Fibroblast of mammary gland (primary cell): Measurements from ENCODE around the gene SLC9A3.

ENCODE experiments used
- DNase-seq: peaks from one replicate; pipeline ENCODE4 v3.0.0-alpha.2; 2010; ENCODE audit warnings: low read depth
- H3K4me3 ChIP-seq: 2 replicates; pipeline ENCODE4 v1.5.1; 2011; ENCODE audit warnings: low read depth, mild to moderate bottlenecking, low read length, moderate library complexity; ENCODE audit not compliant: control insufficient read depth
- CTCF ChIP-seq: conservative IDR thresholded peaks from 2 replicates; pipeline ENCODE4 v1.5.1; 2011; ENCODE audit warnings: low read depth, low read length, inconsistent platforms; ENCODE audit not compliant: control insufficient read depth, insufficient read depth

The SLC9A3 gene

DNA sequence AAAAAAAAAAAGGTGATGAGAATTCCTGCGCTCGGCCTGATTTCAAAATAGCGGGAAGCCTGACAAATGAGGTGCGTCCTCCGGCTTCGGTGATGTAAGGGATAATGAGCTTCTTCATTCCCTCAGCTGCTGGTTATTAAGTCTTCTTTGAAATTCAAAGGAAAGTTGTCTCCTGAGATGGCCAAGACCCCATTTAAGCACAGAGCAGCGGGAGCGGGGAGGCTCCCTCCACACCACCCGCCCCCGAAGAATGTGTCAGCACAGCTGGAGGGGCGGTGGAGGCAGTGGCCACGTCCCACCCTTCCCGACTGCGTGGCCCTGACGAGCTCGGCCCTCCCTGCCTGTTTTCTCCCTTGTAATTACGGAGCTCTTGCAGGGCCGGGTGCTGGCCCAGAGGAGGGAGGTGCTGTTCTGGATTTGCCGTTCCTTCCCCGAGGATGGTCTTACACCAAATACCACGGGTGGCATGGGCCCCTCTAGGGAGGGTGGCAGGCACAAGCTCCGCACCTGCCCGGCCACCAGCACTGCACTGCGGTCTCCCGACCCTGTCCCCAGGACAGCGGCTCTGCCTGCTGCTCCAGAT lies 31.0 kb downstream of the SLC9A3 start:
- peak; percentile 15 for DNase-seq
- no peak for TF ChIP-seq CTCF
- no peak overlapping the region for H3K4me3 ChIP-seq

DNA sequence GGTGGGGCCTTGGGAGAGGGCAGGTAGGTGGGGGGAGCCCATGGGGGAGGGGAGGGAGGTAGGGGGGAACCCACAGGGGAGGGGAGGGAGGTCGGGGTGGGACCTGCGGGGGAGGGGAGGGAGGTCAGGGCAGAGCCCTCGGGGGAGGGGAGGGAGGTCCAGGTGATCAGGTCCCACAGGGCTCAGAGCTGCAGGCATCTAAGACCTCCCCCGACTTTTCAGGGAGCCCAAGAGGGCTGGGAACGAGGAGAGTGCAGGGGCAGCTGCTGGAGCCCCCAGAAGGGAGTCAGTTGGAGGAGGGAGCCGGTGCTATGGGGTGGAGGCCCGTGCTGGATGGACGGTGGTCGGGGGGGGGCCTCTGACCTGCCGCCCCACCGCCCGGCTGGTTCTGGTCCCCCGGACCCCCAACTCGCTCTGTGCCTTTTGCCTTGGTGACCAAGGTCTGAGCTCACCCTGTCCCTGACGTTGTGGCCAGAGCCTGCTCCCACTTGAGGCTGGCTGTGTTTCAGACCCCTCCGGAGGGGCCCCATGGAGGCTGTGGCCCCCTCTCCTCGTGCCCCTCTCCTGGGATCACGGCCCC lies 31.8 kb downstream of the SLC9A3 start:
- no peak for DNase-seq
- H3K4me3 ChIP-seq: no peak overlapping the region
- TF ChIP-seq CTCF: no peak

GRCh38 chr5:491856-492155 lies 32.4 kb downstream of the SLC9A3 start:
- no peak for DNase-seq
- TF ChIP-seq CTCF: no peak
- H3K4me3 ChIP-seq: no peak overlapping the region

GRCh38 chr5:491119-491855 lies 33.0 kb downstream of the SLC9A3 start:
- no peak for TF ChIP-seq CTCF
- H3K4me3 ChIP-seq: no peak overlapping the region
- no peak for DNase-seq

- DNase-seq: no peak
- no peak overlapping the region for H3K4me3 ChIP-seq
- no peak for TF ChIP-seq CTCF
Measured at GRCh38 chr5:490116-491106, 33.8 kb downstream of the SLC9A3 start.

DNA sequence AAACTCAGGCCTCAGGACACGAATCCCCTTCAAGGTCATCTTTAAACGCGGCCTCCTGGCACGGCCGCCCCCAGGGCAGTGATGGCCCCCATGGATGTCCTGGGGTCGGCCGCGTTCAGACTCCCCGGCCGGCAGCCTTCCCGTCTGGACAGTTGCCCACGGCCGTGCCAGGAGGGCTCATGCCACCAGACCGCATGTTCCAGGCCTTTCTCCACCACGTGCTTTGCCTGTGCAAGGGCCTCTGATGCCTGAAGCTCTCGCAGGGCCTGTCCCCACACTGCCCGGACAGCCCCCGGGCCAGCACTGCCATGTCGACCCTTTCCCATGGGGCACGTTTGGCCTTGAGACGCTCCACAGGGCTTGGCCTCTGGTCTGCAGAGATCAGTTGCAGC lies 34.6 kb downstream of the SLC9A3 start:
- H3K4me3 ChIP-seq: no peak overlapping the region
- no peak for DNase-seq
- no peak for TF ChIP-seq CTCF
